GM12865 (cell line): ENCODE data around the gene MXI1.

Experiments used
- DNase-seq: peaks from one replicate; pipeline ENCODE4 v3.0.0; 2010; ENCODE audit warnings: low read depth
- H3K4me3 ChIP-seq: 2 replicates; pipeline ENCODE4 v1.5.1; 2011; ENCODE audit warnings: mild to moderate bottlenecking, low read depth, low read length, control low read depth
- TF ChIP-seq, protein P1 (sequence below): IDR thresholded peaks from 2 replicates; pipeline ENCODE4 v1.5.1; 2011; ENCODE audit warnings: low read length, control low read depth, low read depth, inconsistent platforms; ENCODE audit not compliant: insufficient read depth; ENCODE audit errors: missing control alignments

Gene MXI1

DNA sequence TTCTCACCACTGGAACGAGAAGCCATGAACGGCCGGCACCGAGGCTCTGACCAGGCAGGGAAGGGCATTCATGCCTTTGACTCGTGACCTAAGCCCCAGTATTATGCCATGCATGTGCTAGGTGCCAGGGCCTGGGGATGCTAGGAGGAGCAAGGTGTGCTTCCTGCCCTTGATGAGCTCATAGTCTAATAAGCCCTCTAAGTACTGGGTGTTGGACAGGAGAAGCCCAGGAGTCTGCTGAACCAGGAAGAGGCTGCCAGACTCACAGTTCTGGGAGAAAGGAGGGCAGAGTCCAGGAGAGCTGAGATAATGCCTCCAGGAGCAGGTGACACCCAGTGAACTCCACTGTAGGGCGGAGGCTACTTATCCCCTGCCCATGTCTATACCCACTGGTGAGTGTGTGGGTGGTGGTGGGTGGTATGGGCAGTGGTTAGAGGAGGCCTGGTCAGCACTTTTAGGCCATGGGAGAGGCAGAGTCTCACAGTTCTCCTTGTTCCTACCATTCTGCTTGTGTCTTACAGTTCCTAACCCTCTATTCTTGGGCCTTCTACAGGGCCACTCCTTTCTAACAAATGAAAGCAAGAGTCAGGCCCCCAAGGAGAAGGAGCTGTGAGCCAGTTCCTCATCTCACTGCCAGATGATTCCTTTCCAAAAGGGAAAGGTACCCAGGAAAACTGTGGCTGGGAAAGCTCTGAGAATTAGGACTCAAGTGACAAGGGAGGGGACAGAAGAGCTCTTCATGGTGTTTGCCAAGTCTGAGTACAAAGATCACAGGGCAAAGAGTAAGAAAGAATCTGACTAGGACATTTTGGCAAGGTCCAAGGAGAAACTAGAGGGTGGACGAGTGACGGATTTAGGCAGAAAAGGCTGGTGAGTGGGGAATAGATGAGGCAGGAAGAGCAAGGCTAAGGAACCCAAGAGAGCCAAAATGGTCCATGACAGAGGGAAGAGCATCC, 3.6 kb upstream of the MXI1 start:
- no peak overlapping the region for H3K4me3 ChIP-seq
- no peak for DNase-seq
- TF ChIP-seq, protein P1, sequence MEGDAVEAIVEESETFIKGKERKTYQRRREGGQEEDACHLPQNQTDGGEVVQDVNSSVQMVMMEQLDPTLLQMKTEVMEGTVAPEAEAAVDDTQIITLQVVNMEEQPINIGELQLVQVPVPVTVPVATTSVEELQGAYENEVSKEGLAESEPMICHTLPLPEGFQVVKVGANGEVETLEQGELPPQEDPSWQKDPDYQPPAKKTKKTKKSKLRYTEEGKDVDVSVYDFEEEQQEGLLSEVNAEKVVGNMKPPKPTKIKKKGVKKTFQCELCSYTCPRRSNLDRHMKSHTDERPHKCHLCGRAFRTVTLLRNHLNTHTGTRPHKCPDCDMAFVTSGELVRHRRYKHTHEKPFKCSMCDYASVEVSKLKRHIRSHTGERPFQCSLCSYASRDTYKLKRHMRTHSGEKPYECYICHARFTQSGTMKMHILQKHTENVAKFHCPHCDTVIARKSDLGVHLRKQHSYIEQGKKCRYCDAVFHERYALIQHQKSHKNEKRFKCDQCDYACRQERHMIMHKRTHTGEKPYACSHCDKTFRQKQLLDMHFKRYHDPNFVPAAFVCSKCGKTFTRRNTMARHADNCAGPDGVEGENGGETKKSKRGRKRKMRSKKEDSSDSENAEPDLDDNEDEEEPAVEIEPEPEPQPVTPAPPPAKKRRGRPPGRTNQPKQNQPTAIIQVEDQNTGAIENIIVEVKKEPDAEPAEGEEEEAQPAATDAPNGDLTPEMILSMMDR, result no peak

DNA sequence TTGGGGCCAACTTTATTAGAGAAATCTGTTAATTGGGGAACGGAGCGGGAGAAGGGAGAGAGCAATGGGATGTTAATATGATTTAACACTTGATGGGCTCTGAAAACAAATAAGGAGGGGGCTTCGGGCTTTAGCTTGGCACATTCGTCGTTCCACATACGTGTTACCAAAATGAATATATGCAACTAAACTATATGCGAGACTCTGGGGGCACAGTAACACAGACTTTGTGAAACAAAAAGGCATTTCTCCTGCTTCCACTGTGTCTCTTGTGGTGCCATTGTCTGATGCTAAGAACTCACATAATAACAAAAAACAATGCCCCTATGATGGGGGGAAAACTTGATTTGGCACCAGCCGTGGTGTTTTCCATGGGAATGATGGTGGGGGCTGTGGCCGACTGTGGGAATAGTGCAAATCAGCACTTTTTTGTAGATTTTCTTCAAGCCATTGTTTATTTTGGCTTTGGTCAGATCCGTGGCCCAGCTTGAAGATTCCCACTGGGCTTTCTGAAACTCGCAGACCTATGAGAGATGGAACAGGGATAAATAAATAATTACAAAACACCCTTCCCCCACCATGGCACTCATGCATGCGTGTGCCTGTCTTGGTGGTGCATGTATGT, 2.2 kb upstream of the MXI1 start:
- H3K4me3 ChIP-seq, result no peak overlapping the region
- TF ChIP-seq, protein P1, result no peak
- no peak for DNase-seq

DNA sequence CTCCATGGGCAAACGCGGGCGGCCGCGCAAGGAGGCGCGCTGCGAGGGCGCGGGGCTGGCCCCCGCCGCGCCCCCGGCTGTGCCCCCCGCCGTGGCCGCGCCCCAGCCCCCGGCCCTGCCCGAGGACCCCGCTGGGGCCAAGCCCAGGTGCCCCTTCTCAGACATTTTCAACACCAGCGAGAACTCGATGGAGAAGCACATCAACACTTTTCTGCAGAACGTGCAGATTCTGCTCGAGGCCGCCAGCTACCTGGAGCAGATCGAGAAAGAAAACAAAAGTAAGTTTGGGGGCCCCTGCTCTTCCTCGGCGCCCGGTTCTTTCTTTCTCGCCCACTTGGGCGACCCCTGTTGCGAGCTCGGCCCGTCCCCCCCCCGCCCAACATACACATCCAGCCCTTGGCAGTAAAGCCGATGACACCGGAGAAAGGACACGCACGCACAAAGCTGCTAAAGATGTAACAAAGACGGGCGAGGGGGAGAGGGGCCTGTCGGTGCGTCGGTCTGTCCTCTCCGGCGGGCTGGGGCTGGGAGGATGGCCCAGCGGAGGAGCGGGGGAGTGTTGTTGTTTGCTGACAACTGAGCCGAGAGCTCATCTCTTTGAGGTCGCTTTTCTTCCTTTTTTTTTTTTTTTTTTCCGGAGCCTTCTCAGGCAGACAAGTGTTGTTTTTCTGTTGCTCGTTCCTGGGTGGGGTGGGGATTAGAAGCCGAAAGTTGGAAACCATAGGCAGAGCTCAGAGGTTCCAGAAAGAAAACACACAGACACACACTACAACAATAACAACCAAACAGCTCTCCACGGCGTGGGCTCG, 604 bp downstream of the MXI1 start:
- TF ChIP-seq, protein P1, result no peak
- peak overlapping the region; percentile 71 for H3K4me3 ChIP-seq
- peak; percentile 41 for DNase-seq

DNA sequence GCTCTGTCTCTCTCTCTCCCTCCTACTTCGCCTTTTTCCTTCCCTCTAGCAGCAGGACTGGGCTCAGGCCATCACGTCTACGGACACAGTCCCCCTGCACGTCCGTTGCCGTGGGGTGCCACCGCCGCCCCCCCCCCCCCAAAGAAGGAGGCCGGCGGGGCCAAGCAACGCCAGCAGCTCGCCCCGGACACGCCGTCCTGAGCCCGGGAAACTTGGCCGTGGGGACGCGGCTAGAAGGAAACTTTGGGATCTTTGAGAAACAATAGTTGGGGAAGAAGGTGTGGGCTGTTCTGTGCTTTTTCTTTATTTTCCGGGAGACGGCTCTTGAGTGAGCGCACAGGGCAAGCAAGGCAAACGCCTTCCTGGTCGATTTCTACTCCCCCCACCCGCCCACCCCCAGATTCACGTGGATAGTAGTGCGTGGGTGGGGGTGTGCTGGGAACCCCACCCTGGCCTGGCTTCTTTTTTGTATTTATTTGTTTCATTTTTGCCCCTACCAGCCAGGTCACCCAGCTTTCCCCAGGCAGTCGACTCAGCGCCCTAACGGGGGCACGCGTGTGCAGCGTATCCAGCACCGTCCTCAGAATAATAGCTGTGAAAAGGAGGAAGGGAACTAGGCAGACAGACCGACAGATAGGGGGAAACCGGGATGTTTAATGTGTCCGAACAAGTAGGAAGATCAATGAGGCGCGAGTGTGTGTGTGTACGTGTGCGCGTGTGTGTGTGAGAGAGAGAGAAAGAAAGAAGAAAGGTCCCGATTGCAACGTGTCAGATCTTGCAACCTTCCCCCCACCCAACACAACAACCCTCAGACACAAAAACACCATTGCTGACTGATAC, 1.4 kb downstream of the MXI1 start:
- peak; percentile 46 for DNase-seq
- peak overlapping the region; percentile 71 for H3K4me3 ChIP-seq
- TF ChIP-seq, protein P1, result no peak

DNA sequence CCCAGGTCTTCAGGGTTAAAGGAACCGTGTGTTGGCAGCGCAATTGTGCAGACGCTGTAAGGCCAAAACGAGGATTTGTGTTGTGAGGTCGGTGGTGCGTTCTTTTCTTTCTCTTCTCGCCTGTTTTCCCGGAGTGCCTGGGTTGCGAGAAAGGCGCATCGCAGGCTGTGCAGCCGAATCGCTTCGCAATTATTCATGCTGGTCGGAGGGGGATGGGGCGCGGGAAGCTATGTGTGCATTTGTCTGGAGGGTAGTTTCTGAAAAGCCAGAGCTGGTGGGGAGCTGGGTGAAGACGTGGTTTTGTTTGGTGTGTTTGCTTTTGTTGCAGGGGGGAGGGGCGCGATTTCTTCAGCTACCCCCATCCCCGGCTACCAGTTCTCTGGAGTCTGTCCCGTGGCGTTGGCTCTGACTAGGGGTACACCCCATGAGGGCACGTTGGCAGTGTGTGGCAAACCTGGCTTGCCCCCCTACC, 2.1 kb downstream of the MXI1 start:
- H3K4me3 ChIP-seq, result peak overlapping the region; percentile 71
- DNase-seq, result peak; percentile 57
- TF ChIP-seq, protein P1, result no peak
